ENCODE measurements around the gene FUT9. TPM values are rescaled to one million over a fixed set of nuclear protein-coding genes. Genes with fewer than 3 reads are reported as not detected.

FUT9 gene
- total RNA-seq, 1 experiment from 2014 or later = not detected

- ChIA-PET CTCF (no interaction called here), POLR2A (interaction anchor here (0.6 kb wide), 1 partner anchor 152 kb away, joined by 10 read pairs; no protein-coding TSS in a partner anchor)
- in situ Hi-C loops (cut with HindIII; ENCODE audit: low pct_unique_long_range_greater_than_20kb, low sequenced_read_pairs) = no loop called here
- H3K27ac ChIP-seq (ENCODE audit: low read length) = no peak overlapping the region
- intact Hi-C loops (cut with micrococcal nuclease; ENCODE audit: unreplicated experiment) = no loop called here
- no peaks in the 10 kb centered on the region for H3K9me3 ChIP-seq (ENCODE audit: control insufficient read depth, insufficient read depth, low read depth, low read length)
- no peaks in the 10 kb centered on the region for H3K27me3 ChIP-seq (ENCODE audit: control insufficient read depth, insufficient read depth, low read length)
- DNase-seq (ENCODE audit: low read depth, low spot score) (no peak), ATAC-seq (no peak)
- no peaks in the 10 kb centered on the region for H3K4me1 ChIP-seq (ENCODE audit: control insufficient read depth, insufficient read depth, low read length)
- no TSS peak for BruUV-seq (replicated peaks)
- no peaks in the 10 kb centered on the region for H3K36me3 ChIP-seq (ENCODE audit: control insufficient read depth, insufficient read depth, low read length)
- no peak overlapping the region for H3K4me3 ChIP-seq (ENCODE audit: low read depth in 2 of 2, low read length in 2 of 2)
- TF ChIP-seq SIN3A (IDR thresholded peaks at IDR 0.05; ENCODE audit: borderline replicate concordance, insufficient read depth, low read depth, low read length) (no peak), REST (IDR thresholded peaks at IDR 0.05; ENCODE audit: insufficient read depth in 1 of 2, low read depth in 2 of 2, low read length in 1 of 2) (no peak), CTCF (IDR thresholded peaks at IDR 0.05) (no peak), POLR2AphosphoS5 (IDR thresholded peaks at IDR 0.05; ENCODE audit: low read depth, low read length) (no peak), TCF7L2 (IDR thresholded peaks at IDR 0.05; ENCODE audit: low read depth, low read length) (no peak)
Observed at GRCh38 chr6:96237638-96238347, 222.0 kb downstream of the FUT9 start.

GRCh38 chr6:96246563-96246962, 230.8 kb downstream of the FUT9 start:
- TF ChIP-seq SIN3A (IDR thresholded peaks at IDR 0.05; ENCODE audit: borderline replicate concordance, insufficient read depth, low read depth, low read length) = no peak
- TF ChIP-seq CTCF (IDR thresholded peaks at IDR 0.05) = no peak
- TF ChIP-seq REST (IDR thresholded peaks at IDR 0.05; ENCODE audit: insufficient read depth in 1 of 2, low read depth in 2 of 2, low read length in 1 of 2) = no peak
- no peak for TF ChIP-seq POLR2AphosphoS5 (IDR thresholded peaks at IDR 0.05; ENCODE audit: low read depth, low read length)
- no peak for TF ChIP-seq TCF7L2 (IDR thresholded peaks at IDR 0.05; ENCODE audit: low read depth, low read length)
- H3K27me3 ChIP-seq (ENCODE audit: control insufficient read depth, insufficient read depth, low read length) = no peaks in the 10 kb centered on the region
- H3K36me3 ChIP-seq (ENCODE audit: control insufficient read depth, insufficient read depth, low read length) = no peaks in the 10 kb centered on the region
- H3K27ac ChIP-seq (ENCODE audit: low read length) = no peak overlapping the region
- in situ Hi-C loops (cut with HindIII; ENCODE audit: low pct_unique_long_range_greater_than_20kb, low sequenced_read_pairs) (no loop called here), intact Hi-C loops (cut with micrococcal nuclease; ENCODE audit: unreplicated experiment) (no loop called here)
- no peak for ATAC-seq
- no peaks in the 10 kb centered on the region for H3K4me1 ChIP-seq (ENCODE audit: control insufficient read depth, insufficient read depth, low read length)
- no peaks in the 10 kb centered on the region for H3K9me3 ChIP-seq (ENCODE audit: control insufficient read depth, insufficient read depth, low read depth, low read length)
- no peak for DNase-seq (ENCODE audit: low read depth, low spot score)
- ChIA-PET POLR2A (no interaction called here), CTCF (no interaction called here)
- BruUV-seq (replicated peaks) = no TSS peak
- peak overlapping the region in 1 of 2 experiments; percentile 6; a peak in 1 of 4 replicates for H3K4me3 ChIP-seq (ENCODE audit: low read depth in 2 of 2, low read length in 2 of 2)

All from Panc1 (cell line).